HG03066 (cell line): ENCODE measurements around the gene PTPRR.
"Not testable (repeated sequence)": the region's sequence is repeated elsewhere in the genome, so short reads cannot be mapped to it uniquely, and the experiment has no call there.

Experiments
- ATAC-seq: cut with Tn5 transposase; IDR thresholded peaks from one replicate; pipeline ENCODE4 v1.9.1; 2021; ENCODE audit warnings: low read depth; ENCODE audit not compliant: unreplicated experiment

PTPRR gene

DNA sequence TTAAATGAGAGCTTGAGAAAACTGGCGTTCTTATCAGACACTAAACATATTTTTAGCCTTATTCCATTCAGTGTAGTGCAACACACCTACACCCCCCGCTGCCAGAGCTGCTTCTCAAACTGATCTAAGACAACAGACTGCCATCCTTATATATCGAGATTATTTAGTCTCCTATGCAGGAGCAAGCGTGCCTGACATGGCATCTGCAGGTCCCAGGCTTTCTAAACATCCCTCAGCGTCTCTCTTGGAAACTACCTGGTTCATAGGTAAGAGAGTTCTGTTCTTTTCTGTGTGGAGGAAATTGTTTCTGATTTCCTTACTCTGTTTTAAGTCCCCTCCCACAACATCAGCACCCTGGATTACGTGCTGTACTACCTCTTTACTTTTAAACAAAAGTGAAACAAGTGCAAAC is 166.2 kb downstream of the PTPRR start:
- ATAC-seq = no peak

DNA sequence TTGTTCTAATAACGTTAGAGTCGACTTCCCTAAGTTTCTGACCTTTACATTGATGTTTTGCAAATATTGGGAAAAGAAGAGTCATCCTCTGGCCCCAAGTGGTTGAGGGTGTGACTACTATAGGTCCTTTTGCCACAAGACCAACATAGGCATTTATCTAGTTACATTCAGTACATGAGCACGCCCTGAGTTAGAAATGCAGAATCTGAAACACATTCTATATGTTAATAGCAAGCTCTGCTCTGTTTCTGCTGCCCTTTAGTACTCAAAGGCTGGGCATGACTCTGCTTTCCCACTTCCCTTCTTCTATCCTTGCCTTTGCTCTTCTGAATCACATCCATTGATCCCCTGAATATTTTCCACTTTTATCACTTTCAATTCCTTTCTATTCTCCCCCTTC is 168.2 kb downstream of the PTPRR start:
- no peak for ATAC-seq

DNA sequence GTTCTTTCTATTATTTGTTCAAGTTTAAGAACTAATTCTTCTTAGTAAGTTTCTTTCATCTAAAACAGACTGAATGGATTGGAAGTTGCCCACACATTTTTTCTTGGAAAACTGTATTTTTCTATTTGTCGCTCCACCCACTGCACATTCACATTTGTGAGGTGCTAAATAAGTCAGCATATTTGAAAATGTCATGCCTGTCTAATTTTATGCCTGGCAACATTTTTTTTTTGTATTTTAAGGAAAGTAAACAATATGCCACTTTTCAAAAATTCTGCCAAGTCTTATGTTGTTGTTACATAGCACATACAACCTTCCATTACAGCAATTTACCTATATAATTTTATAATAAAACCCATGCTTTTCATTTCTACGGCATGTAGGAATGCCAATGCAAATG is 170.6 kb downstream of the PTPRR start:
- no peak for ATAC-seq

DNA sequence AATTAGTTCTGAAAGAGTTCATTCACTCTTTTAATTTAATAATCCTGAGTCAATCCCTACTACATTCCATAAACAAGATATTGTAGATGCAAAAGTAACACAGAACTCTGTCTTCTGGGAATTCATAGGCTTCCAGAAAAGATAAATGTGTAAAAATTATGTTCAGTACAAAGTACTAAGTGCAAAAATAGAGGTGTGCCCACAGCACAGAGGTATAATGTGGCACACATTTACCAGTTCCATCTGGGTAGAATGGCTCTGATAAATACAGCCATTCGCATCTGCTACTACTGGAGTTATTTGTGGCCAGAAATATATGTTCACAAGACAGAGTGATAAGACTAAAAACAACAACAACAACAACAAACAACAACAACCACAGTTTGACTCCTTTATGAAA is 171.7 kb downstream of the PTPRR start:
- ATAC-seq = no peak

DNA sequence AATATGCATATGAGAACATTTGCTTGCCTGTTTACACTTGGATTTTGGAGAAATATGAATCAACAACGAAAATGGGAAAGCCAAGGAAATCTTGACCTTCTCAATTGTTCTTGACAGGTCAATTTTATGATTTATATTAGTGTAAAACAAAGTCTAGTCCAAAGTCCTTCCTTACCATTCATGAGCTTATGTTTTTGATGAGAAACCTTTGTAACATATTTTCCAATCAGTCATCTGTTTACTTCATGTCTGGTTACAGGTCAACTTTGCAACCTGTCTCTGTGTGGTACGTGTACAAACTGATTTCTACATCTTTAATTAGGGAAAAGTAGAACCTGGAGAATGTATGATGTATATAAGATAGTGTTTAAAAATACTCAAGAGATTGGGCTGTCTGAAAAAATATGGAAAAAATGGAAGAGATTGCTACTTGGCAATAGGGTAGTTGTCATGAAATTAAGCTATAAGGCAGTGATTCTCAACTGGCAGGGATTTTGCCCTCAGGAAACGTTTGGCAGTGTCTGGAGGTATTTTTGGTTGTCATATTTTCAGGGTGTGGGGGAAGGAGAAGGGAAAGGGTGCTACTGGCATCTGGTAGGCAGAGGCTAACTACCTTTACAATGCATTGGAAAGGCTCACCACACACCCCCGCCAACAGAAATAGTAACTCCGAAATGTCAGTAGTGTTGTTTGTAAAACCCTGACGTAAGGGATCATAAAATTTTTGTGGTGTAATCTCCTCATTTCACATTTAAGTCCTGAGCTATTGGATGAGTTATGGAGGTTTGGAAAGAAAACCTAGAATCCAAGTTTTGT is 172.9 kb downstream of the PTPRR start:
- ATAC-seq = no peak

DNA sequence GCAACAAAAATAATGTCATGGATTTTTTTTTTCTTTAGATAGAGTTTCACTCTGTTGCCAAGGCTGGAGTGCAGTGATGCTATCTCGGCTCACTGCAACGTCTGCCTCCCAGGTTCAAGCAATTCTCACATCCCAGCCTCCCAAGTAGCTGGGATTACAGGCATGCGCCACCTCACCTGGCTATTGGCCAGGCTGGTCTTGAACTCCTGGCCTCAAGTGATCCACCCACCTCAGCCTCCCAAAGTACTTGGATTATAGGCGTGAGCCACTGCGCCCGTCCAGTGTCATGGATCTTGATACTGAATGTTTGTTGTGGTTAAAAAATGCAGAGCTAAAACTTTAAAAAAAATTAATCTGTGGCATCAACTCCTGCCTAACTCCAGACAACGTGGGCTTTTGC is 175.5 kb downstream of the PTPRR start:
- no peak for ATAC-seq

DNA sequence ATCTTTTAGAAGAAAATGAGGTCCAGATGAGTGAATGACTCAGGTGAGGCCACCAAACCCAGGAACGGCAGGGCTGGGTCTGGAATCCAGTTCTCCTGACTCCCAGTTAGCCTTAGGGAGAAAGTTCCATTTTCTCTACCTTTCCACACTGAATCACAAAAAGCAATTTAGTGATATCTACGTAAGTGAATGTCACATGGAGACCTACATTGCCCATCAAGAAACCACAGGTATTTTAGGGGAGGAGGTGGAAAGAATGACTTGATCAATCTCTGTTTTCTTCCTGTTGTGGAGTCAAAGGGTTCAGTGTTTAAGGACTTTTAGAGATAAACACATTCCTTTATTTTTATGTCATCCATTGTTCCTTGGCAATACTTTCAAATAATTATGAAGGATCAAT is 176.4 kb downstream of the PTPRR start:
- ATAC-seq = no peak

DNA sequence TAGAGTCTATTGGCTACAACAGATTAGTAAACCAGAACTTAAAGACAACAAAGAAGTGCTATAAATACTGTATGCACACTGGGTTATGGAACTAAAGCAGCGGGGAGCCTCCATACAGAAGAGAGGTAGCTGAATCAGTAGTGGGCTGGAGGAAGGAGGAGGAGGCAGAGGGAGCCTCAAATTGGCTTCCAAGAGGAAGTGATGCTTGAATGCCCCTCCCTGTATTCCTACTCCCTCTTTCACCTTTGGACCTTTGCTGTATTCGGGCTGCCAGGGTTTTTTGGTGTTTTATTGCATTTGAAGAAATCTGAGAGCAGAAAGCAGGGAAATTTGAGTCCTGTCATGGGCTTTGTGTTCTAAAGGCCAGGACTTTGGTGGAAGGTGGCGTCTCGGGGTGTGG is 179.3 kb downstream of the PTPRR start:
- no peak for ATAC-seq

DNA sequence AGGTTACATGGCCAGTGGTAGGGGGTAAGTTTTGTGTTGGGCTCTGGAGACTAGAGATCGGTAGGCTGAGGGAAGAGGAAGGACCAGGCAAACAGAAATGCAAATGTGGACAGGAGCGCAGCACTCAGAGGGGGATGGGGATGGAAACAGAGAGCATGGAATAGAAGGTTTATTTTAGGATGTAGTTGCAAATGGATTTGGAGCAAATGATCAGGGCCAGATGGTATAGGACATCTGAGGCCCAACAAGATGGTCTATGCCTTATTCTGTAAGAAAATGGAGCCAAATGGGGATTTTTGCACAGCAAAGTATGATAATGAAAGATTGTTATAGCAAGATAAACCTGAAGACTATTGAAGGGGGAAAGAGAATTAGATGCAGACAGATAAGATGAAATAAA is 180.8 kb downstream of the PTPRR start:
- no peak for ATAC-seq

DNA sequence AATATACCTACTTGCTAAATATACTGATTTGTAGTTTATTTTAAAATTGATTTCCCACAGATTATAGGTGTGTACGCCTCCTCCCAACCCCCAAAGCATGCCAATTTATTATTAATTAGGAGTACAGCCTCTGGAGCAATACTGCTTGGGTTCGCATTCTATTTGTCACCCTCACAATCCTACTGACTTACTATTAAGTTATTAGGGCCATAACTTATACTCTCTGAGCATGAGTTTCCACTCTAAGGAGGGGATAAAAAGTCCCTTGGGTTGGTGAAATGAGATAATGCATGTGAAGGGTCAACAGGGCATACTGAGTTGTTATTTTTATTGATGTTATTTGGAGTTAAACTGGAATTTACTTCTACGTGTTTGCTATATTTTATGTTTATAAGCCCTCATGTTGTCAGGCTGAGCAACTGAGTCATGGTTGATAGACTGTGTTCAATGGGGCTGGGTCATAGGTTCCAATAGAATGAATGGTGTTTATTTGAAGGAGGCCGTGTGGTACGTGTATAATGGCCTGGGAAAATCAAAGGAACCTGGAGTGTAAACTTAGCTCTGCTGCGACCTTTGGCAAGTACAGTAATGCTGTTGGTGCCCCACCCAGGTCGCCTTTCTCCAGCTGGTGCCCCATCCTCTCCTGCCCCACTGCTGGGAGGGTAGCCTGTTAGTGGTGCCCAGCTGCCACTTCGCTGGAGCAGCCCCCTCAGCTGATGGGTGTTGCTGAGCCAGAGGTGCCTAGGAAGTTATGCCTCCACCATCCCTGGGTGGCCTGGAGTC is 184.0 kb downstream of the PTPRR start:
- no peak for ATAC-seq

DNA sequence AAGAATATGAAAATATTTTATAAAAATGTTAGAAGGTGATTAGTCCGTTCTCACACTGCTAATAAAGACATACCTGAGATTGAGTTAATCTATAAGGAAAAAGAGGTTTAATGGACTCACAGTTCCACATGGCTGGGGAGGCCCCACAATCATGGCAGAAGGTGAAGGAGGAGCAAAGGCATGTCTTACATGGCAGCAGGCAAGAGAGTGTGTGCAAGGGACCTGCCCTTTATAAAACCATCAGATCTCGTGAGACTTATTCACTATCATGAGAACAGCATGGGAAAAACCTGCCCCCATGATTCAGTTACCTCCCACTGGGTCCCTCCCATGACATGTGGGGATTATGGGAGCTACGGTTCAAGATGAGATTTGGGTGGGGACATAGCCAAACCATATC is 185.3 kb downstream of the PTPRR start:
- ATAC-seq = not testable (repeated sequence)

DNA sequence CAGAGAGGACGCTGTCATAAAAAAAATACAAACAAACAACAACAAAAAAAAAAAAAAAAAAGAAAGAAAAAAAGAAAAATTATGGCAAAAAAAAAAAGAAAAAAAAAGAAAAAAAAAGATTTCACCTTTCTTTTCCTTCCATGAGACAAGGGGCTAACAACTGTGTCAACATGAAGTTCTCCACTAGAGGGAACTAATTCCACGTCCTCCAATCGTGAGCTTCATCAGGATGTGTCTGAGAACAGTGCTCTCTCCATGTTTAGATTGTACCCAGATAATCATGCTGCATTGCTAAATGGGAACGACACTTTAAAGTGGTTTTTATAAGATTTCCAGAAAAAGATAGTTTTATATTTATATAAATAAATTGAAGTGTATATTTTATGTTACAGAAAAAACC is 187.2 kb downstream of the PTPRR start:
- peak; percentile 74 for ATAC-seq

DNA sequence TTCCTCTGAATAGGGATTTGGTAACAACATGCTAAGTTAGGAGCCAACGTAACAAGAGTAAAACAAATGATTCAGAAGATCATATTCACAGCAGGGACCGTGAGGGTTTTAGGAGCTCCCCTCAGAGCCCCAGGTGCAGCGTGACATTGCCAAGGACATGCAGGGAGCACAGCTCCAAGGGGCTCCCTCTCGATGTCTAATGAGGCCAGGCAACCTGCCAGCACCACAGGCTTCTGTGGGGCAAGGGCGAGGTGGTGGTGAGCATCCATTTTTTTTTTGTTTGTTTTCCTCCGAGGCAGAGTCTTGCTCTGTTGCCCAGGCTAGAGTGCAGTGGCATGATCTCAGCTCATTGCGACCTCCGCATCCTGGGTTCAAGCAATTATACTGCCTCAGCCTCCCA is 188.3 kb downstream of the PTPRR start:
- ATAC-seq = no peak

DNA sequence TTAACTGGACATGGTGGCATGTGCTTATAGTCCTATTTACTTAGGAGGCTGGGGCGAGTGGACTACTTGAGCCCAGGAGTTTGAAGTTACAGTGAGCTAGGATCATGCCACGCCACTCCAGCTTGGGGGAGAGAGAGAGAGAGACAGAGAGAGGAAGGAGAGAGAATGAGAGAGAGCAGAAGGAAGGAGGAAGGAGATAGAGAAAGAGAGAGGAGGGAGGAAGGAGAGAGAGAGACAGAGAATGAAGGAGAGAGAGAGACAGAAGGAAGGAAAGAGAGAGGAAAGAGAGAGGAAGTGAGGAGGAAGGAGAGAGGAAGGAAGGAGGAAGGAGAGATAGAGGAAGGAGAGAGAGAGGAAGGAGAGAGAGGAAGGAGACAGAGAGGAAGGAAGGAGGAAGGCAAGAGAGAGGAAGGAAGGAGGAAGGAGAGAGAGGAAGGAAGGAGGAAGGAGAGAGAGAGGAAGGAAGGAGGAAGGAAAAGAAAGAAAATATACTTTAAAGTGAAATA is 189.8 kb downstream of the PTPRR start:
- no peak for ATAC-seq

DNA sequence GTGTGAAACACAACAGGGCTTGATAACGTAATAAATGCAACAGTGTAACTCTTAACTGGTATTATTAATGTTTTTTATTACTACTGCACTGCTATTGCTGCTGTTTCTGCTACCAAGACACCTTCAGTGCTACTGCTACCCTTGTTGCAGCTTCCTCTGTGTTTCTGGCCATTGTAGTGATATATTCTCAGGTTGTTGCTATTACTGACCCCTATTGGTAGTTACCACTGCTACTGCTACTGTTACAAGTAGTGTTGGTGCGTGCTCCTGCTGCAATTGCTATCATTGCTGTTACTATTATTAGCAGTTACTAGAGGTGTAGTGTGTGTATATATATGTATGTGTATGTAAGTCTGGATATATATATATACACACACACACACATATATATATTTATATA is 196.1 kb downstream of the PTPRR start:
- ATAC-seq = no peak

DNA sequence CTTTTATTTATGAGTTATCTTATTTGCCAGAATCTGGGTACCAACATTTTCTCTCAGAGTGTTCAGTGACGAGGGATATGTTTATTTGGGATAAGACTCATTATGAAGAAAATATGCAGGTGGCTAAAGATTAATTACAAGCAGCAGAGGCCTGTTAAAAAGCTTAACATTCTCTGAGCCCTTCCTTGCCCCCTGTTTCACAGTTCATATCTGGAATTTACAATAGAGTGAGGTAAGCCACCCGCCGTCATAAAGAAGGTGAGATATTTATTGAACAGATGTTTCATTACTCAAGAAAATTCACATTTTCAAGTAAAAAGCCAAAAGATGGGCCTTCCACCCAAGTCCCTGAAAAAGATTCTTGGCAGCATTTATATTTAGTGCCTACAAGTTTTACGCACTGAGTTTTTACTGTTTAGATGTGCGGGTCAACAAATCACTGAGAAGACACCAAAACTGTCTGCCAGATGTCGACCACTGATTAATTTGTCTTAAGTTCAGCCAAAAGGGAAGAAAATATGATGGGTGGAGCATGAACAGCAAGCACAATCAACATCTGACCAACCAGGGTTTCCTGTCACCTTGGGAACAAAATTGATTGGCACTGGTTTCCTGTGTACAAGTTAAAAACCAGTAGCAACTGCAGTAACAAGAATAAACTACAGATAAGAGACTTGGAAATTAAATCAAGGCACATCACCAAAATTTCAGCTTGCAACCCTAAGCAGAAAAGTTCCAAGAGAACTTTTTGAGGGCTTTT is 197.8 kb downstream of the PTPRR start:
- ATAC-seq = no peak

DNA sequence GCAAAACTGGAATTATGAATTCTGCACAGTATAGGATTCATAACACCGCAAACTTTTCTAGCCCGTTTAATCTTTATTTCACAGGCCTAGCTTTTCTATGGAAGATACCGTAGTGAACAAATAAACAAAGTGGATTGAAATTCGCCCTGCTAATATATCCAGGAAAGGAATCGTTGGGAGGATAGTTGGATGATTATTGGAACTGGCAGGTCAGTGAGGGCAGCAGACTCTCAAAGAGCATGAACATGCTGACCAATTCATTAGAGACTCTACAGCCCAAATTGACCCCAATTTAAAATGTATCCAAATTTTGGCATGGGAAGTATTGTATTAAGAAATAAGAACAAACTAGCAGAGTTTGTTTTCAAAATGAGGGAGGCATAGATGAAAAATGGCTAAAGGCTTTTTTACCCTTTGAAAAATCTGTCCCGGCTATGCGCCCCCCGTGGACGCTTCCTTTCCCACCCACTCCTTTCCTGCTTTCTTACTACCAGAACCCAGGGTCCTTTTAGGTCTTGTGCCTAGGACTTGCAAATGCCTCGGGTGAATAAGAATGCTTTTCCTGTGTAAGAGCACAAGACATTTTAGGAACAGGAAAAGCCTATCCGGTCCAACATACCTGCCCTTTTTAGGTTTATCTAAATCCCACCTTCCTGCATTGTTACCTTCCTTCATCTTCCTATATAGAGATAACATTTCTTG is 198.7 kb downstream of the PTPRR start:
- no peak for ATAC-seq

DNA sequence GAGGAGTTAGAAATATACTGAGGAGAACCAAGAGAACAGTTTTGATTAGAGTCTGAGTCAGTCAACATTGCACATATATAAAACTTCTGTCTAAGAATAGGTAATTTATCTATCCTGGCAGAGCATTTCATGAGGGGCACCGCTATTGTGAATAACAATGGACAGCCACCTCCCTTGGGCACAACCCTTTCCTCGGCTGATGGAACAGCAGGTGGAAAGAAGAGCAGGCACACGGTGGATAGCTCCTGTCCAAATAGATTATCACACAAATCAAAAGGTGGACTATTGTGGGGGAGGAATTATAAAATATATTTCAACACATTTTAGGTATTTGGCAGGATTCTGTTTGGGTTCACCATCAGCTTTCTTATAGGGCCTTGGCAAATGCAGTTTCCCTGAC is 199.3 kb downstream of the PTPRR start:
- ATAC-seq = no peak

DNA sequence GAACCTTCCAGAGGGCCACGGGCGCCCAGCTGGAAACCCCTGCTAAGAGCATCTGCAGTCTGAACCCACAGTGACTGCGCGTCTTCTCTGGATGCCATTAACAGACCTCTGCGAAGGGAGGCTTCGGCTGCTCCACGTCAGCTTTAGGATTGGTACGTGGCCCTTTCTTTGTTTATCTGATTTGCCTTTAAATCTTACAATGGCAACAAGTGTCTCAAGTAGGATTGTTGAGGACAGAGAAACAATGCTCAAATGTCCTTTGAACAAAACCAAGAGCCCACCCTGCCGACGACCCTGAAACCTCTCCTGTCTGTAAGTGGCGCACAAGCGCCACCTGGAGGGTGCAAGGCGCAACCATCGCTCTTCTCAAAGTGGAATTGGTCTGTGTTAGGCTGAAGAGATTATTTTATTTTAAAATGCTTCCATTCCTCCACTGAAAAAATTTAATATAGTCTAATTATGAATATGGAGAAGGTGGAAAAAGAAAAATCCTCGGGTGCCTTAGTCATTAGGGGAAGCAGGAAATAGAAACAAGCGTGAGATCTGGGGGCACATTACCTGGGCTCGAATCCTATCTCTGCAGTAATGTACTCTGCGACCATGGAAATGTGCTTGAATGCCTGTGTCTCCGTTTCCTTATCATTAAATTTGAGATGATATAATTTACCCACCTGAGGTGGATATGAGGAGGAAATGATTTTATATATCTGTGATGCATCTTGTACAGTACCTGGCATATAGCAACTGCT is 200.7 kb downstream of the PTPRR start:
- peak; percentile 56 for ATAC-seq

DNA sequence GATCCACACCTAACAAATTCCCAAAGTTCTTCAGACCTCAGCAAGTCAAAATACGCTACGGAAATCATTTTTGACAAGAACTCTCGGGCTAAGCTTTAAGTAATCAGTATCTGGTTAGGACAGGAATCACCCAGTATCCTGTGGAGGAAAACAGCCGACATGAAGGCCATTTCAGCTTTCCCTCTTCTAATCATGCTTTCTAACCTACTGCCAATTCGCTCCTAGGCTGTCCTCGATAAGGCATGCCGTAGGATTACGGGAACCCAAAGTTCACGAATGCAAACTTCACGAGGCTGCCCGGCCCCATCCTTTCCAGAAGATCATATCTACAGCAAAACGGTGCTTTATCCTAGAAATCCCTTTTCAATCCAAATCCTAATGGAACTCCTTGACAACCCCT is 201.5 kb downstream of the PTPRR start:
- no peak for ATAC-seq
